ENCODE measurements around the gene GREM1.

Gene GREM1

DNA sequence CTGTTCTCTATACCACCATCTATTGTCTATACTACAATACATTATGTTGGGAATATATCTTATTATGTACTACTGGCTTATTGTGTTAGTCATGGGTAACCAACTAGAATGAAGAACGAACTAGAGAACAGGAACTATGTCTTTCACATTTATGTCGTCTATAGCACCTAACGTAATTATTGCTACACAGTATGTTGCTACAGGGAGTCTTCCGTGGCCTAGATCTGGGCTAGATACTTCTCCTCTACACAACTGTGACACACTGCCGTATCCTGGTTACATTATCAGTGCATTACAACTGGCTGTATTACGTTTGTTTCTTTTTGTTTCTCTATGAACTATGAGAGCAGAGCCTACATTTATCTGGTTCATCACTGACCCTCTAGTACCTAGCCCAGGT is 42.3 kb upstream of the GREM1 start:
- Histone ChIP-seq H3K79me2 (ENCODE audit: insufficient read depth, low read length) (no peaks in the 10 kb centered on the region), H3F3A (ENCODE audit: insufficient read depth, low read length) (no peaks in the 10 kb centered on the region), H3K9me3 (ENCODE audit: low read length) (no peaks in the 10 kb centered on the region), H3K4me1 (ENCODE audit: insufficient read depth, low read length, severe bottlenecking) (no peaks in the 10 kb centered on the region), H3K9me2 (ENCODE audit: low read depth, low read length) (no peaks in the 10 kb centered on the region), H3K9ac (ENCODE audit: low read length) (no peak overlapping the region), H3K27me3 (ENCODE audit: insufficient read depth, low read length) (no peaks in the 10 kb centered on the region), H3K36me3 (ENCODE audit: insufficient read depth, low read length) (no peaks in the 10 kb centered on the region), H3K27ac (ENCODE audit: low read depth, low read length, poor library complexity, severe bottlenecking) (no peak overlapping the region), H4K20me1 (ENCODE audit: insufficient read depth, low read length) (no peaks in the 10 kb centered on the region), H3K4me3 (ENCODE audit: low read depth, low read length, poor library complexity, severe bottlenecking) (no peak overlapping the region), H2AFZ (ENCODE audit: low read length) (no peak overlapping the region), H3K4me2 (ENCODE audit: low read length) (no peak overlapping the region)
- TF ChIP-seq, protein P1, sequence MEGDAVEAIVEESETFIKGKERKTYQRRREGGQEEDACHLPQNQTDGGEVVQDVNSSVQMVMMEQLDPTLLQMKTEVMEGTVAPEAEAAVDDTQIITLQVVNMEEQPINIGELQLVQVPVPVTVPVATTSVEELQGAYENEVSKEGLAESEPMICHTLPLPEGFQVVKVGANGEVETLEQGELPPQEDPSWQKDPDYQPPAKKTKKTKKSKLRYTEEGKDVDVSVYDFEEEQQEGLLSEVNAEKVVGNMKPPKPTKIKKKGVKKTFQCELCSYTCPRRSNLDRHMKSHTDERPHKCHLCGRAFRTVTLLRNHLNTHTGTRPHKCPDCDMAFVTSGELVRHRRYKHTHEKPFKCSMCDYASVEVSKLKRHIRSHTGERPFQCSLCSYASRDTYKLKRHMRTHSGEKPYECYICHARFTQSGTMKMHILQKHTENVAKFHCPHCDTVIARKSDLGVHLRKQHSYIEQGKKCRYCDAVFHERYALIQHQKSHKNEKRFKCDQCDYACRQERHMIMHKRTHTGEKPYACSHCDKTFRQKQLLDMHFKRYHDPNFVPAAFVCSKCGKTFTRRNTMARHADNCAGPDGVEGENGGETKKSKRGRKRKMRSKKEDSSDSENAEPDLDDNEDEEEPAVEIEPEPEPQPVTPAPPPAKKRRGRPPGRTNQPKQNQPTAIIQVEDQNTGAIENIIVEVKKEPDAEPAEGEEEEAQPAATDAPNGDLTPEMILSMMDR (IDR thresholded peaks at IDR 0.05; ENCODE audit: low read length): no peak
- TF ChIP-seq EZH2 (IDR thresholded peaks at IDR 0.05; ENCODE audit: borderline replicate concordance, low read length): no peak

DNA sequence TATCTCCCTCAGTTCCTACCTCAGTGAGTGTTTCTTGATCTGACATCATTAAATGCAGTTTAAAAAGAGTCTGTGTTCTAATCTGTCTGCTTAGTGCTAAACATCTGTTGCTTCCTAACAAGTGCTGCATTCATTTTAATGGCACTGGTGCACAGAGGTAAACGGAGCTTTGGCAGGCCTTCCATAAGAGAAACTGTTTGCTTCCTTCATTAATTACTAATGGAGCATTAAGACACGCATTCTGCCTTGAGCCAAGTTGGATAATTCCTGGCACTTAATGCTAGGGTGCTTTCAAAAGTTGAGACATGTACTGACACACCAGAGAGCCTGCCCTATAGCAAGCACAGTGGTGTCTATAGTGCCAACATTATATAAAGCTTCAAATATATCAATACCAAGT is 41.6 kb upstream of the GREM1 start:
- Histone ChIP-seq H3K9me3 (ENCODE audit: low read length) (no peaks in the 10 kb centered on the region), H2AFZ (ENCODE audit: low read length) (no peak overlapping the region)

DNA sequence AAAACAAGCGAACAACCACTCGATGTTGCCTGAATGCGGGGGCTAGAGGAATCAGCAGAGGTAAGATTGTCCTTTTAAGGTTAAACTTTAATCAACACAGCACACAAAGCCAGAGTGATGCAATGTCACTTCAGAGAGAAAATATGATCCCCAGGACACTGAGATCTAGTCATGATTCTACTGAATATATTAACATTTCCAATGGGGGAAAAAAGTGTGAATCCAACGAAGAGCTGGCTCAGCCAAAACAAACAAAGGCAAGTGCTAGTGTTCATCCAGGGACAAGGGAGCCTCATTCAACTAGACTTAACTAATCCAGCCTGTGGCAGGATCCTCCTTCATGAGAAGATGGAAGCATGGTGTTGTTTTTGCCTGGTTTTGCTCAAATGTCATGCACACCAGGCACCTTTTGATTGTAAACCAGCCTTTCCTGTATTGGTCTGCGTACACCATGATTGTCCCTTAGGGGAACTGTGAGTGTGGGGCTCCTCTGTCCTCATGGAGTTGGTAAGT is 40.5 kb upstream of the GREM1 start:
- Histone ChIP-seq H3K9ac (ENCODE audit: low read length) (no peak overlapping the region), H3K27me3 (ENCODE audit: insufficient read depth, low read length) (no peaks in the 10 kb centered on the region), H3K4me3 (ENCODE audit: low read depth, low read length, poor library complexity, severe bottlenecking) (no peak overlapping the region), H3K79me2 (ENCODE audit: insufficient read depth, low read length) (no peaks in the 10 kb centered on the region), H3K9me3 (ENCODE audit: low read length) (no peaks in the 10 kb centered on the region), H3K9me2 (ENCODE audit: low read depth, low read length) (no peaks in the 10 kb centered on the region), H3F3A (ENCODE audit: insufficient read depth, low read length) (no peaks in the 10 kb centered on the region), H3K27ac (ENCODE audit: low read depth, low read length, poor library complexity, severe bottlenecking) (no peak overlapping the region), H2AFZ (ENCODE audit: low read length) (no peak overlapping the region), H3K36me3 (ENCODE audit: insufficient read depth, low read length) (no peaks in the 10 kb centered on the region), H3K4me1 (ENCODE audit: insufficient read depth, low read length, severe bottlenecking) (no peaks in the 10 kb centered on the region), H3K4me2 (ENCODE audit: low read length) (no peak overlapping the region), H4K20me1 (ENCODE audit: insufficient read depth, low read length) (no peaks in the 10 kb centered on the region)
- TF ChIP-seq, protein P1 (IDR thresholded peaks at IDR 0.05; ENCODE audit: low read length): no peak
- no peak for TF ChIP-seq EZH2 (IDR thresholded peaks at IDR 0.05; ENCODE audit: borderline replicate concordance, low read length)

More for the DNA sequence above, 41.6 kb upstream of the GREM1 start:
- H4K20me1 ChIP-seq (ENCODE audit: insufficient read depth, low read length): no peaks in the 10 kb centered on the region
- H3K79me2 ChIP-seq (ENCODE audit: insufficient read depth, low read length): no peaks in the 10 kb centered on the region
- no peak overlapping the region for H3K4me2 ChIP-seq (ENCODE audit: low read length)
- TF ChIP-seq EZH2 (IDR thresholded peaks at IDR 0.05; ENCODE audit: borderline replicate concordance, low read length): no peak
- TF ChIP-seq, protein P1 (IDR thresholded peaks at IDR 0.05; ENCODE audit: low read length): no peak
- no peaks in the 10 kb centered on the region for H3K9me2 ChIP-seq (ENCODE audit: low read depth, low read length)
- no peaks in the 10 kb centered on the region for H3K4me1 ChIP-seq (ENCODE audit: insufficient read depth, low read length, severe bottlenecking)
- H3K4me3 ChIP-seq (ENCODE audit: low read depth, low read length, poor library complexity, severe bottlenecking): no peak overlapping the region
- H3F3A ChIP-seq (ENCODE audit: insufficient read depth, low read length): no peaks in the 10 kb centered on the region
- H3K36me3 ChIP-seq (ENCODE audit: insufficient read depth, low read length): no peaks in the 10 kb centered on the region
- no peak overlapping the region for H3K9ac ChIP-seq (ENCODE audit: low read length)
- no peaks in the 10 kb centered on the region for H3K27me3 ChIP-seq (ENCODE audit: insufficient read depth, low read length)
- H3K27ac ChIP-seq (ENCODE audit: low read depth, low read length, poor library complexity, severe bottlenecking): no peak overlapping the region
